ENCODE data around the gene KCNIP3. TPM values are rescaled to one million over a fixed set of nuclear protein-coding genes. Genes with fewer than 3 reads are reported as not detected.

Gene KCNIP3
- total and polyA plus RNA-seq, 9 of the 15 experiments (the other 6 are each of a cell fraction or from before 2014, with no cell fraction given): 0.04 TPM; not detected in 8

- no peak for TF ChIP-seq ZBTB40 (IDR thresholded peaks at IDR 0.05)
- no peak for TF ChIP-seq ZBTB40 (CRISPR knock-in tag; IDR thresholded peaks at IDR 0.05)
- TF ChIP-seq IFI16 (CRISPR knock-in tag; IDR thresholded peaks at IDR 0.05): no peak
- TF ChIP-seq ZNF311 (CRISPR knock-in tag; IDR thresholded peaks at IDR 0.05): no peak
- TF ChIP-seq TRIM24 (IDR thresholded peaks at IDR 0.05): no peak
These were observed 90.2 kb downstream of the KCNIP3 start (continued) for GRCh38 chr2:95387358-95387757.

Data from K562 (cell line).